GM19324 (cell line): ENCODE data around the gene YES1.

Experiments used
- ATAC-seq: cut with Tn5 transposase; IDR thresholded peaks from one replicate; pipeline ENCODE4 v1.9.1; 2021; ENCODE audit warnings: mild to moderate bottlenecking, moderate library complexity; ENCODE audit not compliant: unreplicated experiment, low FRiP score

Gene YES1

GRCh38 chr18:811892-812375, at the start of gene YES1:
Gene YES1 (minus strand): TSS chr18:812242. CDS start chr18:756827, 55,415 bp downstream.
- peak; percentile 73 for ATAC-seq

DNA sequence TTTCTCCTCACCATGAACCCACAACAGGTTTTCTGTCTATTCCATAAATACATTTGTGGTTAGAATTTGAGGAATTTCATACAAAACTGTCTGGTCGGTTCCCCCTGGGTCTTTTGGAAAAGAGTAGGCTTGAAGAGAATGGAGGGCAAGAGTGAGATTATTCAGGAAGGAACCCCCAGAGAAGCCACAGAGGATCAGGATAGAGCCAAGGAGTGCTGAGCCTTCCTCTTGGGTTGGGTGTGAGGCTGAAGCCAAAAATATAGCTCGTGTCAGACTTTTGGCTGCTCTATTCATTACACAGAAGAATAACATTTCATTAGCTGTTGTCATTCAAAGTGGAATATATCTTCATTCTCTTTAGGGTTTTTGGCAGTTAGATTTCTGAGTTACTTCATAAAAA, 45.9 kb upstream of the YES1 start:
- no peak for ATAC-seq

- ATAC-seq = no peak
Observed at GRCh38 chr18:853471-853870, 41.4 kb upstream of the YES1 start.

DNA sequence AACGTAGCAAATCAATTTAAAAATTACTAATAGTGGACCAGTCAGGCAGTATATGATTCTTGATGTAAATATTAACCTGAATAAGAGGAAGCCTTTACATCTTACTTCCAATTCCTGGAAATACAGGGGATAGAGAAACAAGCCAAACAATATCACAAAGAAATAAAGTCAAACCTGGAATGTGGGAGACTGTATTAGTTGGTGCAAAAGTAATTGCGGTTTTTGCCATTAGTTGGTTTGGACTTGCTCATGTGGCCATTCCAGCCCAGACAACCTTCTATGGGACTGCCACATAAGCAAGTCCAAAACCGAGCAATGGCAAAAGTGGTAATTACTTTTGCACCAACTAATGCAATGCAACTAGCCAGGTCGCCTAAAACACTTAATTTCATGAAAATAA, 38.9 kb upstream of the YES1 start:
- ATAC-seq = no peak

GRCh38 chr18:849021-849420, 37.0 kb upstream of the YES1 start:
- ATAC-seq = no peak

- ATAC-seq = no peak
Observed at GRCh38 chr18:848062-848861, 36.2 kb upstream of the YES1 start.

GRCh38 chr18:845152-845819, 33.2 kb upstream of the YES1 start:
- no peak for ATAC-seq

- ATAC-seq = no peak
Observed at GRCh38 chr18:841647-842370, 29.8 kb upstream of the YES1 start.

GRCh38 chr18:840516-840915, 28.5 kb upstream of the YES1 start:
- ATAC-seq = no peak

- no peak for ATAC-seq
Observed at GRCh38 chr18:840023-840408, 28.0 kb upstream of the YES1 start.

- ATAC-seq = peak; percentile 95
Observed at GRCh38 chr18:839224-840022, 27.4 kb upstream of the YES1 start.

GRCh38 chr18:837922-838321, 25.9 kb upstream of the YES1 start:
- ATAC-seq = no peak

- ATAC-seq = no peak
Observed at GRCh38 chr18:834082-834720, 22.2 kb upstream of the YES1 start.

DNA sequence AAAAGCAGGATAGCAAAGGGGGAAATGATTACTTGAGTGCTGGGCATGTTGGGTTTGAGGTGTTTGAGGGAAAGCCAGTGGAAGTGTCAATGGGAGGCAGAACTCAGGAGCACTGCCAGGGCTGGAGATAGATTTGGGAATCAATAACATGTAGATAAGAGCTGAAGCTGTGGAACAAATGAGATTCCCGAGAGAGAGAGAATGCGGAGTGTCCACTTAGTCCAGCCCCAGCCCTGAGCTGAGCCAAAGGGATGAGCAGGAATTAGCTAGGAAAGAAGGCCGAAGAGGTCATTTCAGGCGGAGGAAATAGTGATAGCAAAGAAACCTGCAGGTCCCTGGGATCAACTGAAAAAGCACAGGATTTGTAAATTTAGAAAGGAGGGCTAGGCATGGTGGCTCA, 21.2 kb upstream of the YES1 start:
- no peak for ATAC-seq

DNA sequence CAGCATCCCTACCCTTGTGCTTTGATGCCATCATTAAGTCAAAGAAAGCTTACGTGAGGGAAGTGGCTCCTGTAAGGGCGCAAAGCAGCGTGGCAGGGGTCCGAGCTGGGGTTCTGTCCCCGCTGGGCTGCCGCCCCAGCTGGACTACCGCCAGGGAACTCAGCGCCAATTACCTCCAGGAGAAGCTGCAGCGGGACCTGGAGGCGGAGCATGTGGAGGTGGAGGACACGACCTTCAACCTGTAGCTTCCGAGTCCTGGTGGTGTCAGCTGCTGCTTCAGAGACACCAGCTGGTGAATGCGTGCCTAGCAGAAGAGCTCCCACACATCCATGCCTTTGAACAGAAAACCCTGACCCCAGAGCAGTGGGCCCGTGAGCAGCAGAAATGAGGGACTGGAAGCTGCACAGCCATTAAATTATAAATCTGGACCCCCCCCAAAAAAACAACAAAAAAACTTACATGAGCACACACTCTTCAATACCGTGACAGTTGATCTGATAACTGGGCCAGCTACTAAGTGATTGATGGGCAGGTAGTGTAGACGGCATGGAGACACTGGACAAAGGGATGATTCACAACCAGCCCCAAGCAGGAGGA, 20.1 kb upstream of the YES1 start:
- no peak for ATAC-seq

GRCh38 chr18:830315-830901, 18.4 kb upstream of the YES1 start:
- no peak for ATAC-seq

DNA sequence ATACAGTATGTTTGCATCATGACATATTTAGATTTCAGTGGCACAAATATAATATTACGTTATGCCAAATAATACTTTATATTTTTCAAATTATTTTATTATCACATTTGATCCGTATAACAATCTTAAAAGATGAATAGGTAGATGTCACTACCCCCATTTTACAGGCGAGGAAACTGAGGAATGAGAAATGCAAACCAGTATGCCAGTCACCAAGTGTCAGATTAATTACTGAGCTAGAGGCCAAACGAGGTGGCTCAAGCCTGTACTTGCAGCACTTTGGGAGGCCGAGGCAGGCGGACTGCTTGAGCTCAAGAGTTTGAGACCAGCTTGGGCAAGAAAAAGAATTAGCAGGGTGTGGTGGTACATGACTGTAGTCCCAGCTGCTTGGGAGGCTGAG, 17.4 kb upstream of the YES1 start:
- ATAC-seq = no peak

DNA sequence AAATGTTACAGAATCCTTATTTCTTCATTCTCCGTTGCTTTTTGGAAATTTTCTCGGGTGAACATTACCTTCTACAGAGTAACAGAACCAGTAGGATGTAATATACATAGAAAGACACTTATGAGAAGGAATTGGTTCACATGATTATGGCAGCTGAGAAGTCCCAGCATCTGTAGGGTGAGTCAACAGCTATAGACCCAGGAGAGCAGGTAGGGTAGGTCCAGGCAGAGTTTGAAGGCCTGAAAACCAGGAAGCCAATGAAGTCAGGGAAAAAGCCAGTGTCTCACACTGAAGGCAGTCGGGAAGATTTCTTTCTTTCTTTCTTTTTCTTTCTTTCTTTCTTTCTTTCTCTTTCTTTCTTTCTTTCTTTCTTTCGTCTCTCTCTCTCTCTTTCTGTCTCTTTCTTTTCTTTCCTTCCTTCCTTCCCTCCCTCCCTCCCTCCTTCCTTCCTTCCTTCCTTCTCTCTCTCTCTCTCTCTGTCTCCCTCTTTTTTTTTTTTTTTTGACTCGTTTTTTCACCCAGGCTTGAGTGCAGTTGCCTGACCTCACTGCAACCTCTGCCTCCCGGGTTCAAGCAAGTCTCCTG, 15.1 kb upstream of the YES1 start:
- ATAC-seq = no peak
